WERI-Rb-1 (cell line): Measurements from ENCODE around the gene ADORA2A.

Experiments
- DNase-seq: peaks from one replicate; pipeline ENCODE4 v3.0.0-alpha.2; 2020
- H3K27ac ChIP-seq: fragments of 250-450 bp; sonication (Bioruptor Pico); 2 replicates; pipeline ENCODE4 v1.5.1; 2020; ENCODE audit warnings: mild to moderate bottlenecking, moderate library complexity
- H3K27me3 ChIP-seq: fragments of 250-450 bp; sonication (Bioruptor Pico); 2 replicates; pipeline ENCODE4 v1.5.1; 2021; ENCODE audit warnings: mild to moderate bottlenecking, low read depth, moderate library complexity; ENCODE audit not compliant: insufficient read depth, severe bottlenecking
- H3K36me3 ChIP-seq: fragments of 250-450 bp; sonication (Bioruptor Pico); 2 replicates; pipeline ENCODE4 v1.5.1; 2020; ENCODE audit warnings: mild to moderate bottlenecking, moderate library complexity
- H3K4me3 ChIP-seq: 2 replicates; pipeline ENCODE4 v1.5.1; 2011; ENCODE audit warnings: low read depth, mild to moderate bottlenecking, control low read depth, low read length
- H3K9me3 ChIP-seq: fragments of 250-450 bp; sonication (Bioruptor Pico); 2 replicates; pipeline ENCODE4 v1.5.1; 2021; ENCODE audit warnings: mild to moderate bottlenecking, moderate library complexity; ENCODE audit not compliant: severe bottlenecking
- TF ChIP-seq, protein P1 (sequence below): IDR thresholded peaks from 2 replicates; pipeline ENCODE4 v1.5.1; 2011; ENCODE audit warnings: low read depth, mild to moderate bottlenecking, control low read depth, inconsistent platforms, low read length

ADORA2A gene

GRCh38 chr22:24400034-24400725 is 27.2 kb upstream of the ADORA2A start:
- Histone ChIP-seq H3K9me3 (no peaks in the 10 kb centered on the region), H3K36me3 (peaks cover 59% of the 10 kb centered on the region), H3K27me3 (no peaks in the 10 kb centered on the region), H3K4me3 (no peak overlapping the region), H3K27ac (no peak overlapping the region)
- TF ChIP-seq, protein P1, sequence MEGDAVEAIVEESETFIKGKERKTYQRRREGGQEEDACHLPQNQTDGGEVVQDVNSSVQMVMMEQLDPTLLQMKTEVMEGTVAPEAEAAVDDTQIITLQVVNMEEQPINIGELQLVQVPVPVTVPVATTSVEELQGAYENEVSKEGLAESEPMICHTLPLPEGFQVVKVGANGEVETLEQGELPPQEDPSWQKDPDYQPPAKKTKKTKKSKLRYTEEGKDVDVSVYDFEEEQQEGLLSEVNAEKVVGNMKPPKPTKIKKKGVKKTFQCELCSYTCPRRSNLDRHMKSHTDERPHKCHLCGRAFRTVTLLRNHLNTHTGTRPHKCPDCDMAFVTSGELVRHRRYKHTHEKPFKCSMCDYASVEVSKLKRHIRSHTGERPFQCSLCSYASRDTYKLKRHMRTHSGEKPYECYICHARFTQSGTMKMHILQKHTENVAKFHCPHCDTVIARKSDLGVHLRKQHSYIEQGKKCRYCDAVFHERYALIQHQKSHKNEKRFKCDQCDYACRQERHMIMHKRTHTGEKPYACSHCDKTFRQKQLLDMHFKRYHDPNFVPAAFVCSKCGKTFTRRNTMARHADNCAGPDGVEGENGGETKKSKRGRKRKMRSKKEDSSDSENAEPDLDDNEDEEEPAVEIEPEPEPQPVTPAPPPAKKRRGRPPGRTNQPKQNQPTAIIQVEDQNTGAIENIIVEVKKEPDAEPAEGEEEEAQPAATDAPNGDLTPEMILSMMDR = no peak
- DNase-seq = no peak

DNA sequence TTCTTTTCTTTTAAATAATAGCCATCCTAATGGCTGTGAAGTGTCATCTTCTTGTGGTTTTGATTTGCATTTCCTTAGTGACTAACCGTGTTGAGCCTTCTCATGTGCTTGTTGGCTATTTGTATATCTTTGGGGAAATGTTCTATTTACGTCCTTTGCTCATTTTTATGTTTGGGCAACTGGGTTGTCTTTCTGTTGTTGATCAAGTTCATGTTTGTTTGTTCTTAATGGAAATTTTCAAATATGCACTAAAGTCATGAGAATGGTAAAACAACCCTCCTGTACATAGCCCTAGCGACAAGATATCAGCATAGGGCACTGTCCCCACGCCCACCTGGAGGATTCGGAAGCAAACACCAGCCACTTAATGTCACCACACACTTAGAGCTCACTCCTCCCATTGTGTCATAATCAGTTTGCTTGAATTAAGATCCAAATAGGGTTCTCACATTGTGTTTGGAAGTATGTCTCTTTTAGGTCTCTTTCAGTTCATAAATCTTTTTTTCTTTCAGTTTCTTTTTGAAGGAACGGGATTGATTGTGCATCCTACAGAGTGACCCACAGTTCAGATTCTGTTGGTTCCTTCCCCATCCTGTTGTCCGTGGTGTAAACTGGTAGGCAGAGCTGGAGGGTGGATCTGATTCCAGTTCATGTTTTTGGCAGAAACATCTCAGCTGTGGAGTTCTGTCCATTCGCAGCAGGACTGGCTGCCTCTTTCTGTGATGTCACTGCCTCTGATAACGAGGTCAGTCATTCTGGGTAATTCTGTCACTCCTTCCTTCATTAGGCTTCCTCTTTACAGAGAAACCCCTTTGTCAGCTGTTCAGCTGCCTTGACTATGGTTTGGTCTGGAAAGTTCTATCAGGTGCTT is 26.4 kb upstream of the ADORA2A start:
- H3K9me3 ChIP-seq = no peaks in the 10 kb centered on the region
- no peak overlapping the region for H3K4me3 ChIP-seq
- no peaks in the 10 kb centered on the region for H3K27me3 ChIP-seq
- H3K36me3 ChIP-seq = peaks cover 55% of the 10 kb centered on the region
- no peak overlapping the region for H3K27ac ChIP-seq
- no peak for DNase-seq
- TF ChIP-seq, protein P1 = no peak

DNA sequence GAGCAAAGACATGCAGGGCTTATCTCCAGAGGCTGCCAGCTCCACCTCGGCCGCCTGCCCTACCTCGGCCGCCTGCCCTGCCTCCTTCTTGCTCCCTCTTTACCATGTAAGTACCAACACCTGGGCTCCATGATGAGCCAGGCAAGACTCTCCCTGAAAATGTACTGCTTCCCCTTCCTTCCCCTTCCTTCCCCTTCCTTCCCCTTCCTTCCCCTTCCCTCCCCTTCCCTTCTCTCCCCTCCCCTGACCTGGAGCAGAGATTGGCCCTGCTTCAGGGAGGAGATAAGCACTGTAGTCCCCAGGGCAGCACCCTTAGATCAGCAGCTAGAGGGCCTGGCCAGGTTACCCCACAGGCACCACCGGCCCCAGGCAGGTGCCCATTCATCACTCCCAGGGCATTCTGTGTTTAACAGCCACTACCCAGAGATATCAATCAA is 25.4 kb upstream of the ADORA2A start:
- no peak overlapping the region for H3K27ac ChIP-seq
- peaks cover 45% of the 10 kb centered on the region for H3K36me3 ChIP-seq

GRCh38 chr22:24402460-24403192 is 24.8 kb upstream of the ADORA2A start:
- Histone ChIP-seq H3K27ac (no peak overlapping the region), H3K4me3 (no peak overlapping the region)
- DNase-seq = no peak

More for the DNA sequence above, 25.4 kb upstream of the ADORA2A start:
- DNase-seq = no peak
- Histone ChIP-seq H3K27me3 (no peaks in the 10 kb centered on the region), H3K4me3 (no peak overlapping the region), H3K9me3 (no peaks in the 10 kb centered on the region)
- TF ChIP-seq, protein P1 = no peak

GRCh38 chr22:24403346-24403745 is 24.1 kb upstream of the ADORA2A start:
- Histone ChIP-seq H3K4me3 (no peak overlapping the region), H3K27ac (no peak overlapping the region), H3K27me3 (no peaks in the 10 kb centered on the region), H3K36me3 (peaks cover 46% of the 10 kb centered on the region), H3K9me3 (no peaks in the 10 kb centered on the region)
- TF ChIP-seq, protein P1 = no peak
- DNase-seq = no peak

More at GRCh38 chr22:24402460-24403192, 24.8 kb upstream of the ADORA2A start:
- H3K9me3 ChIP-seq = no peaks in the 10 kb centered on the region
- H3K36me3 ChIP-seq = peaks cover 44% of the 10 kb centered on the region
- H3K27me3 ChIP-seq = no peaks in the 10 kb centered on the region
- TF ChIP-seq, protein P1 = no peak
